ENCODE data around the gene DUS1L. TPM values are rescaled to one million over a fixed set of nuclear protein-coding genes. Genes with fewer than 3 reads are reported as not detected.

Gene DUS1L
- total and polyA plus RNA-seq, 2 experiments from 2014 or later: 71.9 to 160 TPM

GRCh38 chr17:82011617-82012187, 53.9 kb downstream of the DUS1L start:
- no peak overlapping the region for H3K4me3 ChIP-seq
- H3K27me3 ChIP-seq: no peaks in the 10 kb centered on the region
- H3K9me2 ChIP-seq (replicated peaks; ENCODE audit: insufficient read depth): no peaks in the 10 kb centered on the region
- H4K20me1 ChIP-seq (ENCODE audit: insufficient read depth, poor library complexity, severe bottlenecking): no peaks in the 10 kb centered on the region
- H3K36me3 ChIP-seq (replicated peaks; ENCODE audit: insufficient read depth, low read depth): no peaks in the 10 kb centered on the region
- no peak overlapping the region for H3K27ac ChIP-seq
- H3K4me1 ChIP-seq (ENCODE audit: insufficient read depth): peaks cover 10% of the 10 kb centered on the region
- H3K4me2 ChIP-seq: no peak overlapping the region
- no peak overlapping the region for H2AFZ ChIP-seq
- H3K79me2 ChIP-seq: no peaks in the 10 kb centered on the region
- 91% methylated on average over 19 of the region's 19 CpGs for WGBS (ENCODE audit: low lambda C conversion rate, missing lambda C conversion rate)
- no peak for DNase-seq (ENCODE audit: low spot score)
- TF ChIP-seq CTCF (IDR thresholded peaks at IDR 0.05; ENCODE audit: poor library complexity): no peak
- TF ChIP-seq EZH2 (IDR thresholded peaks at IDR 0.05; ENCODE audit: borderline replicate concordance): no peak
- no peak for TF ChIP-seq EZH2phosphoT487 (IDR thresholded peaks at IDR 0.05; ENCODE audit: low read depth, severe bottlenecking, unreplicated experiment)
- H3K9me3 ChIP-seq (ENCODE audit: low read depth): no peaks in the 10 kb centered on the region

- H3K36me3 ChIP-seq (replicated peaks; ENCODE audit: insufficient read depth, low read depth): no peaks in the 10 kb centered on the region
Measured at GRCh38 chr17:82010575-82011525, 54.8 kb downstream of the DUS1L start.

GRCh38 chr17:82009413-82009812, 56.2 kb downstream of the DUS1L start:
- TF ChIP-seq EZH2 (IDR thresholded peaks at IDR 0.05; ENCODE audit: borderline replicate concordance) (no peak), CTCF (IDR thresholded peaks at IDR 0.05; ENCODE audit: poor library complexity) (no peak), EZH2phosphoT487 (IDR thresholded peaks at IDR 0.05; ENCODE audit: low read depth, severe bottlenecking, unreplicated experiment) (no peak)
- no peak overlapping the region for H3K4me2 ChIP-seq
- no peak overlapping the region for H3K27ac ChIP-seq
- DNase-seq (ENCODE audit: low spot score): no peak
- H3K9me3 ChIP-seq (ENCODE audit: low read depth): no peaks in the 10 kb centered on the region
- no peaks in the 10 kb centered on the region for H3K9me2 ChIP-seq (replicated peaks; ENCODE audit: insufficient read depth)
- H2AFZ ChIP-seq: no peak overlapping the region
- 97% methylated on average over 15 of the region's 15 CpGs for WGBS (ENCODE audit: low lambda C conversion rate, missing lambda C conversion rate)
- H4K20me1 ChIP-seq (ENCODE audit: insufficient read depth, poor library complexity, severe bottlenecking): no peaks in the 10 kb centered on the region
- no peaks in the 10 kb centered on the region for H3K79me2 ChIP-seq
- no peaks in the 10 kb centered on the region for H3K36me3 ChIP-seq (replicated peaks; ENCODE audit: insufficient read depth, low read depth)
- no peaks in the 10 kb centered on the region for H3K27me3 ChIP-seq
- peaks cover 12% of the 10 kb centered on the region for H3K4me1 ChIP-seq (ENCODE audit: insufficient read depth)
- H3K4me3 ChIP-seq: no peak overlapping the region

More at GRCh38 chr17:82010575-82011525, 54.8 kb downstream of the DUS1L start:
- H3K79me2 ChIP-seq: no peaks in the 10 kb centered on the region
- no peak for TF ChIP-seq EZH2 (IDR thresholded peaks at IDR 0.05; ENCODE audit: borderline replicate concordance)
- no peak for TF ChIP-seq EZH2phosphoT487 (IDR thresholded peaks at IDR 0.05; ENCODE audit: low read depth, severe bottlenecking, unreplicated experiment)
- no peak for TF ChIP-seq CTCF (IDR thresholded peaks at IDR 0.05; ENCODE audit: poor library complexity)
- peaks cover 10% of the 10 kb centered on the region for H3K4me1 ChIP-seq (ENCODE audit: insufficient read depth)
- 95% methylated on average over 22 of the region's 39 CpGs for WGBS (ENCODE audit: low lambda C conversion rate, missing lambda C conversion rate)
- H3K9me2 ChIP-seq (replicated peaks; ENCODE audit: insufficient read depth): no peaks in the 10 kb centered on the region
- no peak overlapping the region for H3K4me3 ChIP-seq
- H3K4me2 ChIP-seq: no peak overlapping the region
- DNase-seq (ENCODE audit: low spot score): no peak
- no peaks in the 10 kb centered on the region for H3K27me3 ChIP-seq
- no peak overlapping the region for H2AFZ ChIP-seq
- H4K20me1 ChIP-seq (ENCODE audit: insufficient read depth, poor library complexity, severe bottlenecking): no peaks in the 10 kb centered on the region
- H3K9me3 ChIP-seq (ENCODE audit: low read depth): no peaks in the 10 kb centered on the region
- no peak overlapping the region for H3K27ac ChIP-seq
